GM23248 (cell line): ENCODE results near the gene PKIB.

Source experiments
- EZH2 ChIP-seq: fragments of 200-600 bp; sonication (generic); IDR thresholded peaks from 2 replicates; pipeline ENCODE4 v1.6.1; 2018; ENCODE audit warnings: antibody characterized with exemption, mild to moderate bottlenecking; ENCODE audit not compliant: insufficient read depth, poor library complexity, severe bottlenecking
- EZH2phosphoT487 ChIP-seq: fragments of 200-600 bp; sonication (generic); IDR thresholded peaks from 2 replicates; pipeline ENCODE4 v1.6.1; 2018; ENCODE audit warnings: antibody characterized with exemption, moderate library complexity, mild to moderate bottlenecking, low read depth; ENCODE audit not compliant: insufficient read depth

DNA sequence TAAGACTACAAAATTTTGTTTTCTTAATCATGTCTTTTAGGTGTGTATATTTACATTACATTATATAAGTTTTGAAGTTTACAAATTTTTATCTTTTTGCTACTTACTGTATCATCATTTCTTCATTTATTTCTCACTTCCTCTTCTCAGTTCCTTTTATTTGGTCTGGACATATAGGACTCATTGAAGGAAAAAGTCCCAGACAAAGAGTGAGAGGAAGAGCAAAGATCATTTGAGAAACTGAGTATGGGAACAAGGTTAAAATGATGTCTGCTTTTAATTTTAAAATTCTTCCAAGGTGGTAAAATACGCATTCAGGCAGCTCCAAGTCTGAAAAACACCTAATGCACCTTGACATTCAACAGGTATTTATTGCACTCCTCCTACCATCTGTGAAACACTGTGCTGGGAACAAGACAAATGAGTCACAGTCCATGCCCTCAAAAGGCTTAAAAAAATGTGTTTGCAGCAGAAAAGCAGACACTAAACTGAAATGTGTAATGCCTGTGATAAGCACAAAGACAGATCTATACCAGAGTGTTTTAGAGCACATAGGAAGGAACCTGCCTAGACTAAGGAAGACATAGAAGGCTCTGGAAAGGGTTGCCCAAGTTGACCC lies 63.2 kb downstream of the PKIB start:
- no peak for TF ChIP-seq EZH2
- TF ChIP-seq EZH2phosphoT487: no peak
